HG02759 (cell line): ENCODE data around the gene FMNL1.
"Not testable (repeated sequence)": the region's sequence is repeated elsewhere in the genome, so short reads cannot be mapped to it uniquely, and the experiment has no call there.

ENCODE experiments used
- ATAC-seq: cut with Tn5 transposase; IDR thresholded peaks from one replicate; pipeline ENCODE4 v1.9.1; 2021; ENCODE audit warnings: mild to moderate bottlenecking, moderate library complexity; ENCODE audit not compliant: unreplicated experiment

Gene FMNL1

DNA sequence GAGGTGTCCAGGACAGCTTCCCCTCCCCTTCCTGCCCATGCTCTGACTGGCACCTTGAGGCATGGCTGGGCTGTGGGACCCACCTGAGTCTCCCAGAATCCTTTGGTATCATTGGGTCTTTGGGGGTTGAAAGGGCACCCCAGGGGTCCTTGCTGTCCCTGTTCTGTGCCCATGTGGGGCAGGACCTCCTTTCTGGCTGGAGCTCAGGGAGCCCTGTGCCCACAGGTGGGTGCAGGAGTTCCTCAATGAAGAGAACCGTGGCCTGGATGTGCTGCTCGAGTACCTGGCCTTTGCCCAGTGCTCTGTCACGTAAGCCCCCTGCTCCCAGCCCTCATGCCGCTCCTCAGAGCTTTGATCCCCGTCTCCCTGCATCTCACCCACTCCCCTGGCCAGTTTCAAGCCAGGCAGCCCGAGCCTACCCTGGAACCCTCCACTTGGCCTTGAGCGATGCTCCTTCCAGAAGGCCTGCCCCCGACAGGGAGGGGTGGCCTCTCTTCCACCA is 11.8 kb downstream of the FMNL1 start:
- no peak for ATAC-seq

DNA sequence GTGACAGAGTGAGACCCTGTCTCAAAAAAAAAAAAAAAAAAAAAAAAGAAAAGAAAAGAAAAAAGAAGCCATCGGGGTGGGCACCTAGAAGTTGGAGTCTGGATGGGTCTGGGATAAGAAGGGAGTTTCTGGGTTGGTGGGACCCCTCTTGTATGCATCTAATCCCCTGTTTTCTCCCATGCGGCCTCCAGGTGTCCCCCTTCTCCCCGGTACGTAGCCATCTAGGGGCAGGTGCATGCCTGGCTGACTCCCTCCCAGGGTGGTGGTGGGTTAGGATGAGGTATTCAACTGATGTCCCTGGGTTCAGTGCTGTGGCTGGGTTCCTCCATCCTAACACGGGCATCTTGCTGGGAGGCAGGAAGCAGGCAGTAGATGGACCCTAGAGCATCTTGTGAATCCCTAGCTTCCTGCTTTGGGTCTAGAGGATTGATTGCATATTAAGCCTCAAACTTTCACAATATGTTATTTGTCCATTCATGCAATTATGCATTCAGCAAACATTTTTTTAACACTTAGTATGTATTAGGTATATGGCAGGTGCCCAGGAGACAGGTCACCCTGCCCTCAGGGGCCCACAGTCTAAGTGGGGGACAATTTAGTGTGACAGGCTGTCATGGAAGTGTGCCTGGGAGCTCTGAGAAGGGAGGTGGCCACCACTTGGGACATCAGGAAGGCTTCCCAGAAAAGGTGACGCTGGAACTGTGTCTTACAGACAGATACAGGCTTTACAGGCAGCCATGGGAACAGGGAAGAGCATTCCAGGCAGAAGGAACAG is 13.1 kb downstream of the FMNL1 start:
- no peak for ATAC-seq

DNA sequence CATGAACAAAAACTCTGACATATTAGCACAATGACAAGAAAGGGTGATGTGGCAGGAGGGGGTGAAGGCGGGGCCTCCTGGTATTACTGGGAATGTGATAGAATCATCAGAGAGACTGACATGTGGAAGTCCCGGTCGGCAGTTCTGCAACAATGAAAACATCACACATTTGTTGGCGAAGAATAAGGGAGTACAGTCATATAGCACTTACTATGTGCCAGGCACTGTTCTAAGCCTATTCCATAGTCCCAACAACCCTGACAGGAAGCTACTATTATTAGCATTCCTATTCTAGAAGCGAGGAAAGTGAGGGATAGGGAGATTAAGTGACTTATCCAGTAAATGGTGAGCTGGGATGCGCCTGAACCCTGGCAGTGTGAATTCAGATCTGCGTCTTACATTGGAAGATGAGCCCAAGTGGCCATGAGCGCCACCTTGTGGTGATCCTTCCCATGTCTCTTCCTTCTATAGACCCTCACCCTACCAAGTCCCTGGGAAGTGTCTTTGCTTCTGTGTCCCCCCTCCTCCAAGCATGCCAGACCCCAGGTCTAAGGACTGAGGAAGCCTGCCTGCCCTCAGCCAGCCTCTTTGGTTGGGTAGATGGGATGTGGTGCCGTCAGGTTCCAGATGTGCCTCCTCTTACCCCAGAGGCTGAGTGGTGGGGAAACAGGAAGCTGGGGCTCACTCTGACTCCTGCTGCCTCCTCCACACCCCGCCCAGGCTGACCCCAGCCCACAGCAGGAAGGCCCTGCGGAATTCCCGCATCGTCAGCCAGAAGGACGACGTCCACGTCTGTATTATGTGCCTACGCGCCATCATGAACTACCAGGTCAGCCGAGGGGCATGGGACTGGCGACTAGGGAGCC is 14.0 kb downstream of the FMNL1 start:
- no peak for ATAC-seq

DNA sequence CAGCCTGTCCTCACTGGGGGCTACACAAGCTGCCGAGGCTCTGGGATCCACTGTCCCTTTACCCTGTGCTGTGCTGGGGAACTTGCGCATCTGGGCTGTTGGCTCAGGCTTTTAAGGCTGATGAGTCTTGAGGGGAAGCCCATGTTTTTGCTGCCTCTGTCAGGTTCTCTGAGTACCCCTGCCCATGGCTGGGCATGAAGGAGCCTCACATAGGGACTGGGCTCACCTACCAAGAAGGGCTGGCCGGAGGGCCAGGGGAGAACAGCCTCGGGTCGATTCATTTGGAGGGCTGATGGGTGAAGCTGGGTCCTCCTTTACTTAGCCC is 14.6 kb downstream of the FMNL1 start:
- no peak for ATAC-seq

DNA sequence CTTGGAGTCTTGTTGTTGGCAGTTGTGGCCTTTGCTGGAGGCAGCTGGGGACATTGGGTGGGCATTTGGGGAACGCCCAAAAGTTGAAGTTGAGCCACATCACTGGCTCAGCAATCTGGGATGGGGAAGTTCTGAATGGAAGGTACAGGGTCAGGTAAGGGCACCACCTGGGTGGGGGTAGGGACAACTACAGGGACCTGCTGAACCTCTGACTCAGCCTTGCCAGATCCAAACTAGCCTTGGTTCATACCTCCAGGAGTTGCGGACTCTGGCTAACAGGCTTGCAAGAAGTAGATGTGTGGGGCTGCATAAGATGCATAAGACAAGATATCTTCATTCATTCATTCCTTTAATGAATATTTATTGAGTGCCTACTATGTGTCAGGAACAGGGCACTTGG is 16.0 kb downstream of the FMNL1 start:
- ATAC-seq, result no peak

DNA sequence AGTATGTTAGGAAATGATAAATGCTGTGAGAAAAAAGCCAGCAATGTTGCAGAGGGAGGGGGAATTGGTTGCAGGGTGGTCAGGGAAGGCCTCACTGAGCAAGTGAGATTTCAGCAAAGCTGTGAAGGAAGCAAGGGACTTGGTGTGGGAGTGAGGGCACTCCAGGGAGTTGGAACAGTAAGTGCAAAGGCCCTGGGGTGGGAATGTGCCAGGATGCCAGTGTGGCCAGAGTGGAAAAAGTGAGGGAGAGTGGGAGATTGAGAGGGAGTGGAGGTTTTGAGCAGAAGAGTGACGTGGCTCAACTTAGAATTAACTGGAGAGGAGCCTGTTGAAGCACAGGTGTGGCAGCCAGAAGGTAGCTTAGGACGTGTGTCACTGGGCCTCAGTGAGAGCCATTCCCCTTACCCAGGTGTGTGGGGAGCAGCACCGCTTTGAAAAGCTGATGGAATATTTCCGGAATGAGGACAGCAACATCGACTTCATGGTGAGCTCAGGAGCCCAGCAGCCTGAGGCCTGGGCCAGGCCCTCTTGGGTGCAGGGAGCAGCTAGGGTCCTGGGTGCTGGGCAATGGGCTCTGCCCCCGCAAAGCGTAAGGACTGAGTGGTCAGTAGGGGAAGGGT is 16.6 kb downstream of the FMNL1 start:
- no peak for ATAC-seq

DNA sequence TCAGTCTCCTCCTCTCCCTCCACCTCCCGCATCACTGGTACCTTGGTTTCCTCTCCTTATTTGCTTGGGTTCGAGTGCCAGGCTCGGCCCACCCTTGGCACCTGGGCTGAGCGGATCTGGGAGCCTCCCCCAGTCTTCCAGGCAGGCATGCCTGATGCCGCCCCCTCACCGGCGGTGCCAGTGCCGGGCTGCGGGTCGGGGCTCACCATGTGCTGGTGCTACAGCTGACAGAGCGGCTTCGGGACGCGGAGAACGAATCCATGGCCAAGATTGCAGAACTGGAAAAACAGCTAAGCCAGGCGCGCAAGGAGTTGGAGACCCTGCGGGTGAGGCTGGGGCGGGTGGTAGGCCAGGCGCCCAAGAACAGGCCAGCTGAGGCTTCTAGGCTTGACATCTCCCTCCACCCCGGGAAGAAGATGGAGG is 19.2 kb downstream of the FMNL1 start:
- no peak for ATAC-seq

DNA sequence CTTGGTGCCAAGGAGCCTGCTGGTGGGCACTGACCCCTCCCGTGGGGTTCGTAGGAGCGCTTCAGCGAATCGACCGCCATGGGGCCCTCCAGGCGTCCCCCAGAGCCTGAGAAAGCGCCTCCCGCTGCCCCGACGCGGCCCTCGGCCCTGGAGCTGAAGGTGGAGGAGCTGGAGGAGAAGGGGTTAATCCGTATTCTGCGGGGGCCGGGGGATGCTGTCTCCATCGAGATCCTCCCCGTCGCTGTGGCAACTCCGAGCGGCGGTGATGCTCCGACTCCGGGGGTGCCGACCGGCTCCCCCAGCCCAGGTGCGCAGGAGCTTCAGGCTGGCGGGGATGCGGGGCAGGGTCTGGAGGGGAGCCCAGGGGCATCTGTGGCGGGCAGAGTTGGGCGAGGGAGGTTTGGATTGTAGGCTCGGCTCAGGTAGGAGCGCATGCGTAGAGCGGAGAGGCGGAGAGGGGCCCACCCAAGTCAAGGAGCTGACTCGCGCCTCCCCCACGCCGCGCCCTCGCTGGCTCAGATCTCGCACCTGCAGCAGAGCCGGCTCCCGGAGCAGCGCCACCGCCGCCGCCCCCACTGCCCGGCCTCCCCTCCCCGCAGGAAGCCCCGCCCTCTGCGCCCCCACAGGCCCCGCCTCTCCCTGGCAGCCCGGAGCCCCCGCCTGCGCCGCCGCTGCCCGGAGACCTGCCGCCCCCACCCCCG is 19.8 kb downstream of the FMNL1 start:
- ATAC-seq, result no peak

DNA sequence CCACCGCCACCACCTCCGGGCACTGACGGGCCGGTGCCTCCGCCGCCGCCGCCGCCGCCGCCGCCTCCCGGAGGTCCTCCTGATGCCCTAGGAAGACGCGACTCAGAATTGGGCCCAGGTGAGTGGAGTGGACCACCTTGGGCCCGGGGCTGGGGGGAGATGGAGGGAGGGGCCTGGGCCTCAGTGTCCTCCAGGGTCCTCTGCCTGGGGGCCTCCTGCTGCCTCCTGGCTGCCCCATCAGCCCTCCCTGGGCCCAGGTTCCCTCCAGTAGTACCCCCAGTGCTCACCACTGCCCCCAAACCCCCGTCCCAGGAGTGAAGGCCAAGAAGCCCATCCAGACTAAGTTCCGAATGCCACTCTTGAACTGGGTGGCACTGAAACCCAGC is 20.3 kb downstream of the FMNL1 start:
- no peak for ATAC-seq

DNA sequence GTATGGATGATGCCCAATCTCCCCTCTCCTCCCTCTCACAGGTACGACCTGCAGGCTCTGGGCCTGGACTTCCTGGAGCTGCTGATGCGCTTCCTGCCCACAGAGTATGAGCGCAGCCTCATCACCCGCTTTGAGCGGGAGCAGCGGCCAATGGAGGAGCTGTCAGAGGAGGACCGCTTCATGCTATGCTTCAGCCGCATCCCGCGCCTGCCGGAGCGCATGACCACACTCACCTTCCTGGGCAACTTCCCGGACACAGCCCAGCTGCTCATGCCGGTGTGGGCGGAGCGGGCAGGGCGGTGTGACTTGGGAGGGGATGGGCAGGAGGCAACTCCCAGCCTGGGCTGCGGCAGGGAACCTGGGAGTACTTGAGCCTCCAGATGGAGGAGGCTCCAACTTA is 22.1 kb downstream of the FMNL1 start:
- ATAC-seq, result no peak

DNA sequence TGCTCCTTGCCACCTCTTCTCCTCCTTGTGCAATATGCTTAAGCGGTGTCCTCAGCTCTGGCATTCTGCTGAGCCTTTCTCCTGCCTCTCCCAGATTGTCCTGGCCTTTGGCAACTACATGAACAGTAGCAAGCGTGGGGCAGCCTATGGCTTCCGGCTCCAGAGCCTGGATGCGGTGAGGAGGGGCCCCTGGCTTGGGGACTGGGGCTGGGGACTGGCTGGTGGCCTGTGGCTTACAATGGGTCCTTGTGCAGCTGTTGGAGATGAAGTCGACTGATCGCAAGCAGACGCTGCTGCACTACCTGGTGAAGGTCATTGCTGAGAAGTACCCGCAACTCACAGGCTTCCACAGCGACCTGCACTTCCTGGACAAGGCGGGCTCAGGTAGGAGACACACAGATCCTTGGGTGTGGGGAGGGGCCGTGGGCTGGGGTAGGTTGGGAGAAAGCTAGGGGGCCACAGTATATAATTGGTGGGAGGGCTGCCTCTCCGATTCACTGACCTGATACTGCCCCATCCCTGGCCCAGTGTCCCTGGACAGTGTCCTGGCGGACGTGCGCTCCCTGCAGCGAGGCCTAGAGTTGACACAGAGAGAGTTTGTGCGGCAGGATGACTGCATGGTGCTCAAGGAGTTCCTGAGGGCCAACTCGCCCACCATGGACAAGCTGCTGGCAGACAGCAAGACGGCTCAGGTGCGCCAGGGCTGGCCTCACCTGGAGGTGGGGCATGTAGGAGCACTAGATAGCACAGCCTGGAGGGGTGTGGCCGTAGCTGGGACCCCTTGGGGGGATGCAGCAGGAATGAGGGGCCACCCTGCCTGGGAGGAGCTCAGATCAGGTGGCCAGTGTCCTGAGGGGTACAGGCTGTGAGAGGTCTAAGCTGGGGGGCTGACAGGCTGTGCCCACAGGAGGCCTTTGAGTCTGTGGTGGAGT is 23.3 kb downstream of the FMNL1 start:
- no peak for ATAC-seq

DNA sequence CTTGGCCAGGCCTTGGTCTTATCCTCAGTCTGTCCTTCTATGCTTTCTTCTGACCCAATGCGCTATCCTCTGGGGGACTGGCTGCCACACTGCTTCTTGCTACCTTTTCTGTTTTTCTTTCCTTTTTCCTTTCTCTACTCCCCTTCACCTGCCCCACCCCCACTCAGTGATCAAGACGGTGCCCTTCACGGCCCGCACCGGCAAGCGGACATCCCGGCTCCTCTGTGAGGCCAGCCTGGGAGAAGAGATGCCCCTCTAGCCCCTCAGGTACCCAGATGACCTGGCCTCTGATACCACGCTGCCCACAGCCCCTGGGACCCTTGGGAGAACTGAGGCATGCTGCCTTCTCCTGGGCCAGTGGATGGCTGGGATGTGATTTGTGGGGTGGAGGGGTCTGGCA is 24.7 kb downstream of the FMNL1 start:
- no peak for ATAC-seq

DNA sequence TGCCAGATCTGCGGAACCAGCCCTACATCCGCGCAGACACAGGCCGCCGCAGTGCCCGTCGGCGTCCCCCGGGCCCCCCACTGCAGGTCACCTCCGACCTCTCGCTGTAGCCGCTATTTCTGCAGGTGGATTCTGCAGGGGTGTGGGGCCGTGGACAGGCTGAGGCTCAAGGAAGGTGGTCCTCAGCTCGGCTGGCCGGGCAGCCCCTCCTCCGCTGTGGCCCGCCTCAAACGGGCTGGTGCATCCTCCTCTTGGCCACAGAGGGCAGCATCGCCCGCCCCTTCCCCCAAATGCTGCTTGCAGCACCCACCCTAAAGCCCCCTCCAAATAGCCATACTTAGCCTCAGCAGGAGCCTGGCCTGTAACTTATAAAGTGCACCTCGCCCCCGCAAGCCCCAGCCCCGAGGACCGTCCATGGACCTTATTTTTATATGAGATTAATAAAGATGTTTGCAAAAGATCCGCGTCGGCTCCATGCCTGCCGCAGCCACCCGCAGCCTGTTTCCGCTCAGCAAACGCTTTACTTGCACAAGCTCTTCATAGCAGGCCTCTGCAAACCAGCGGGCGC is 25.3 kb downstream of the FMNL1 start:
- ATAC-seq, result no peak

DNA sequence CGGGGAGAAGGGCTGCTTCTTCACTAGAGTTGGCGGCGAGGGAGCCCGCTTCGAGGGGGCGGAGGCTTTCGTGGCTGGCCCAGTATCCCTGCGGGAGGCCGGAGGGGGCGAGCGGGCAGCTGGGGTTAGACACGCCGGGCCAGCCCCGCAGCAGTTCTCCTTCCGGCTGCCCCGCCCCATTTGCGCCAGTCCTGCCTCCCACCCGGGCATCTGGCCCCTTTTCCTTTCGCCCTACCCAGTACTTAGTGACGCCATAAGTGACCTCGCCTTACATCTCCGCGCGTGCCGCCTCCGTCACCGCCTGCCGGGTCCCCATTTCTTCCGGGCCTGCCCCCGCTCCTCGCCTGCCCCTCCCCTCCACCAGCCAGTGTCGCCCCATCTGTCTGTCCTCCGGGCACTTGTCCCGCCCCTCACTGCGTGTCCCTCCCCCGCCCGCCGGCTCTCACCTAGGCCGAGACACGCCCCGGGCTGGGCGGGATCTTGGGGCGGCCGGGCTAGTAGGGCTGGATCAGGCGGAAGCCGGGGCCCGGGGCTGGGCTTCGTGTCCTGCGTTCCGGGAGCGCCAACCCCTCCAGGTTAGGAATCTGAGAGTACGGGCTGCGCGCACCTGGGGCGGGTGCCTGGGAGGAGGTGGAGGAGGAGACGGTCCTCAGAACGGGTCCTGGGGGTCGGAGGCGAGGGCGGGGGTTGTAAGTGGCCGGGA is 25.9 kb downstream of the FMNL1 start:
- ATAC-seq, result peak; percentile 88

DNA sequence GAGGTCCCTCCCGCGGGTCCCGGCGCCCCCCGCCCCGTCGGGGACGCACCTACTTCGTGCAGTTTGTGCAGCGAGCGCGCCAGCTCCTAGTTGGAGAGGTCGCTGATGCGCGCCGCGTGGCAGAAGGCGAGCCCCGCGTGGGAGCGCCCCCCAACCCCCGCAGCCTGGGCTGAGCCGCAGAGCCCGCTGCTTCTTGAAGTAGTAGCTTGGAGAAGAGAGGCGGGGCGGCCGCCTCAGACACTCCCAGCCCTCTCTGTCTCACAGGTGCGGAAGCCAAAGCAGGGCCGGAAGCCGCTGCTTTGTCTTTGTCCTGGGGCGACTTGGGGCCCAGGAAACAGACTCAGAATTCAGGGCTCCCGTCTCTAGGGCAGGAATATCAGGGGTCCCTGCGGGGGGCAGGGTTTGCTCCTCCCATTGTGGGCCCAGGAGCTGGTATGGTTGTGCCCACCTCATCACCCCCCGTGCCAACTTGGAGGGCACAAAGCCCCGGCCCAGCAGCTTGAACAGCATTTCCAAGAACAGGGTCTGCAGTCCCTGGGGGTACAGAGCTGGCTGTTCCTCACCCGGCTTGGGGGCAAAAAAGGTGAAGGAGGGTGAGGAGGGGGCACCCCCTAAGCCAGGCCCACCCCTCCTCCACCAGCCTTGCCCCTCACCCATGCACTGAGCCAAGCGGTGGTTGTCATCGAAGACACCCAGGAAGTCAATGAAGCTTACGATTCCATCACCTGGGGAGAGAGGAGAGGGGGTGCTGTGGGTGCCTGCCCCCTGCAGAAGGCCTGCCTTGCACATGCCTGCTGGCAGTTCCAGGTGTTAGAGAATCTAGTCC is 26.7 kb downstream of the FMNL1 start:
- ATAC-seq, result peak; percentile 59

DNA sequence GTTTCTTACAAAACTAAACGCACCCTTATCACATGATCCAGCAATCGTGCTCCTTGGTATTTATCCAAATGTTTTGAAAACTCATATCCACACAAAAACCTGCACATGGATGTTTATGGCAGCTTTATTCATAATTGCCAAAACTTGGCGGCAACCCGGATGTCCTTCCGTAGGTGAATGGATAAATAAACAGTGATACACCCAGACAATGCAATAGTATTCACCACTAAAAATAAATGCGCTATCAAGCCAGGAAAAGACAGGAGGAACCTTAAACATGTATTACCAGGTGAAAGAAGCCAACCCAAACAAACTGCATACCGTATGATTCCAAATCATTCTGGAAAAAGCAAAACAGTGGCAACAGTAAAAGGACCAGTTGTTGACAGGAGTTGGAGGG is 30.2 kb downstream of the FMNL1 start:
- ATAC-seq, result no peak

DNA sequence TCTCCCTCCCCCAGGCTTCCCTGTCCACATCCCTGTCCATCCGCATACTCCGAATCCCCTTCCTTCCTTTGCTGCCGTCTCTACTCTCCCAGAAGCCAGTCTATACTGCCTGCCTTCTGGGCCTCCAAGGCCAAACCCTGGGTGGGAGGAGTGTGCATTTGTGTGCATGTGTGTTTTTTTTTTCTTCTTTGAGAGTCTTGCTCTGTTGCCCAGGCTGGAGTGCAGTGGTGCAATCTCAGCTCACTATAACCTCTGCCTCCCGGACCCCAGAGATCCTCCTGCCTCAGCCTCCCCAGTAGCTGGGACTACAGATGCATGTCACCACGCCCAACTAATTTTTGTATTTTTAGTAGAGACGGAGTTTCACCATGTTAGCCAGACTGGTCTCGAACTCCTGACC is 31.6 kb downstream of the FMNL1 start:
- ATAC-seq, result not testable (repeated sequence)

DNA sequence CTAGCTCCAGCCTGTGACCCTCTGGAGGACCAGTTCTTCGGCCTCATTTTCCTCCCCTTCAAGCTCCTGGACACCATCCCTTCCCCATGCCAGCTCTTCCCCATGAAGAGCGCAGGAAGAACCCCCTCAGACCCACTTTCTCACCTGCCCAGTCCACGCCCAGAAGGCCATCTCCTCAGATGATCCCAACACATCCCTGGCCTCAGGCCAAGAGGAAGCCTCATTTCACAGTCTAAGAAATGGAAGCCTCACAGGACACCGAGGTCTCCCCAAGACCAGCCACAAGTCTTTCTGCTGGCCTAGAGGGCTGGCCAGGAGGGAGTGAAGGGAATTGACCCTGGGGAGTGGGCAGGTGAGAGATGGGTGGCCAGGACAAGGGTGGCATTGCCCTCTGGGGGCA is 32.2 kb downstream of the FMNL1 start:
- ATAC-seq, result no peak
